Retinal pigment epithelial cell (primary cell): Measurements from ENCODE around the gene MAL.

ENCODE experiments used
- DNase-seq: peaks from one replicate; pipeline ENCODE4 v3.0.0-alpha.2; 2010; ENCODE audit warnings: low read depth
- H3K4me3 ChIP-seq: 2 replicates; pipeline ENCODE4 v1.5.1; 2011; ENCODE audit warnings: mild to moderate bottlenecking, low read length, control low read depth, moderate library complexity
- CTCF ChIP-seq: conservative IDR thresholded peaks from 2 replicates; pipeline ENCODE4 v1.5.1; 2011; ENCODE audit warnings: low read depth, low read length, control low read depth, inconsistent platforms

The MAL gene

GRCh38 chr2:95010126-95010525 is 15.4 kb upstream of the MAL start:
- DNase-seq: no peak
- TF ChIP-seq CTCF: no peak
- no peak overlapping the region for H3K4me3 ChIP-seq

GRCh38 chr2:95010718-95011117 is 14.8 kb upstream of the MAL start:
- H3K4me3 ChIP-seq: no peak overlapping the region
- no peak for DNase-seq
- TF ChIP-seq CTCF: no peak

GRCh38 chr2:95012881-95013550 is 12.5 kb upstream of the MAL start:
- DNase-seq: no peak
- no peak overlapping the region for H3K4me3 ChIP-seq
- TF ChIP-seq CTCF: no peak

GRCh38 chr2:95013726-95014125 is 11.8 kb upstream of the MAL start:
- DNase-seq: no peak
- no peak overlapping the region for H3K4me3 ChIP-seq
- no peak for TF ChIP-seq CTCF

GRCh38 chr2:95014126-95014708 is 11.3 kb upstream of the MAL start:
- H3K4me3 ChIP-seq: no peak overlapping the region
- no peak for DNase-seq
- TF ChIP-seq CTCF: no peak

GRCh38 chr2:95015261-95015912 is 10.1 kb upstream of the MAL start:
- DNase-seq: no peak
- no peak for TF ChIP-seq CTCF
- H3K4me3 ChIP-seq: no peak overlapping the region

- no peak overlapping the region for H3K4me3 ChIP-seq
- no peak for TF ChIP-seq CTCF
- no peak for DNase-seq
Observed at GRCh38 chr2:95016616-95017015, 8.9 kb upstream of the MAL start.
